Astrocyte (in vitro differentiated cells and primary cell): ENCODE measurements around the gene GALNS.

Experiments
- EZH2 ChIP-seq: IDR thresholded peaks from 2 replicates; pipeline ENCODE4 v1.6.1; 2012; ENCODE audit warnings: mild to moderate bottlenecking, low read length, inconsistent platforms; ENCODE audit not compliant: insufficient read depth
- TF ChIP-seq, protein P1 (sequence below): IDR thresholded peaks from 2 replicates; pipeline ENCODE4 v1.5.1; 2011; ENCODE audit warnings: low read depth, mild to moderate bottlenecking, inconsistent platforms, low read length, moderate library complexity; ENCODE audit not compliant: insufficient read depth

DNA sequence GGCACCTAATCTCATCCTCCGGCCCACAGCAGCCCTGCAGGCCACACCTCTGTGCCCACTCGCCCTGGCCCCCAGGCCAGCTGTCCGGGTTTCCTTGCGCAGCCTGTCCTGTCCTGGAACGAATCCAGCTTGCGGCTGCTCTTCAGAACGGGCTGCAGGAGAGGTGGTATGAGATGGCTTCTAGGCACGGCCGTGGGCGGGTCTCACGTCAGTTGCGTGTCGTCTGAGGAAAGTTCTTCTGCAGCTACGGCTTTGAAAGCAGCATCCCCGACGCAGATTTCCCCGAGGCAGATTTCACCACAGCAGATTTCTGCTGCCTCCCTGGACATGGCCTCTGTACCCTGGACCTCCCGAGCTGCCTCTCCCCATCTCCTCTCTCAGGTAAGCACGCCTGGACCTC is 18.2 kb downstream of the GALNS start:
- TF ChIP-seq, protein P1, sequence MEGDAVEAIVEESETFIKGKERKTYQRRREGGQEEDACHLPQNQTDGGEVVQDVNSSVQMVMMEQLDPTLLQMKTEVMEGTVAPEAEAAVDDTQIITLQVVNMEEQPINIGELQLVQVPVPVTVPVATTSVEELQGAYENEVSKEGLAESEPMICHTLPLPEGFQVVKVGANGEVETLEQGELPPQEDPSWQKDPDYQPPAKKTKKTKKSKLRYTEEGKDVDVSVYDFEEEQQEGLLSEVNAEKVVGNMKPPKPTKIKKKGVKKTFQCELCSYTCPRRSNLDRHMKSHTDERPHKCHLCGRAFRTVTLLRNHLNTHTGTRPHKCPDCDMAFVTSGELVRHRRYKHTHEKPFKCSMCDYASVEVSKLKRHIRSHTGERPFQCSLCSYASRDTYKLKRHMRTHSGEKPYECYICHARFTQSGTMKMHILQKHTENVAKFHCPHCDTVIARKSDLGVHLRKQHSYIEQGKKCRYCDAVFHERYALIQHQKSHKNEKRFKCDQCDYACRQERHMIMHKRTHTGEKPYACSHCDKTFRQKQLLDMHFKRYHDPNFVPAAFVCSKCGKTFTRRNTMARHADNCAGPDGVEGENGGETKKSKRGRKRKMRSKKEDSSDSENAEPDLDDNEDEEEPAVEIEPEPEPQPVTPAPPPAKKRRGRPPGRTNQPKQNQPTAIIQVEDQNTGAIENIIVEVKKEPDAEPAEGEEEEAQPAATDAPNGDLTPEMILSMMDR, result no peak
- no peak for TF ChIP-seq EZH2
